HG02678 (cell line): Measurements from ENCODE around the gene TAF1C.
A peak's percentile ranks its signal among the peaks of the same experiment; 100 is the strongest.
"Not testable (repeated sequence)": the region's sequence is repeated elsewhere in the genome, so short reads cannot be mapped to it uniquely, and the experiment has no call there.

ENCODE experiments used
- ATAC-seq: cut with Tn5 transposase; IDR thresholded peaks from one replicate; pipeline ENCODE4 v1.9.1; 2021; ENCODE audit warnings: mild to moderate bottlenecking, moderate library complexity; ENCODE audit not compliant: unreplicated experiment

TAF1C gene, protein sequence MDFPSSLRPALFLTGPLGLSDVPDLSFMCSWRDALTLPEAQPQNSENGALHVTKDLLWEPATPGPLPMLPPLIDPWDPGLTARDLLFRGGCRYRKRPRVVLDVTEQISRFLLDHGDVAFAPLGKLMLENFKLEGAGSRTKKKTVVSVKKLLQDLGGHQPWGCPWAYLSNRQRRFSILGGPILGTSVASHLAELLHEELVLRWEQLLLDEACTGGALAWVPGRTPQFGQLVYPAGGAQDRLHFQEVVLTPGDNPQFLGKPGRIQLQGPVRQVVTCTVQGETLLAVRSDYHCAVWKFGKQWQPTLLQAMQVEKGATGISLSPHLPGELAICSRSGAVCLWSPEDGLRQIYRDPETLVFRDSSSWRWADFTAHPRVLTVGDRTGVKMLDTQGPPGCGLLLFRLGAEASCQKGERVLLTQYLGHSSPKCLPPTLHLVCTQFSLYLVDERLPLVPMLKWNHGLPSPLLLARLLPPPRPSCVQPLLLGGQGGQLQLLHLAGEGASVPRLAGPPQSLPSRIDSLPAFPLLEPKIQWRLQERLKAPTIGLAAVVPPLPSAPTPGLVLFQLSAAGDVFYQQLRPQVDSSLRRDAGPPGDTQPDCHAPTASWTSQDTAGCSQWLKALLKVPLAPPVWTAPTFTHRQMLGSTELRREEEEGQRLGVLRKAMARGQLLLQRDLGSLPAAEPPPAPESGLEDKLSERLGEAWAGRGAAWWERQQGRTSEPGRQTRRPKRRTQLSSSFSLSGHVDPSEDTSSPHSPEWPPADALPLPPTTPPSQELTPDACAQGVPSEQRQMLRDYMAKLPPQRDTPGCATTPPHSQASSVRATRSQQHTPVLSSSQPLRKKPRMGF

DNA sequence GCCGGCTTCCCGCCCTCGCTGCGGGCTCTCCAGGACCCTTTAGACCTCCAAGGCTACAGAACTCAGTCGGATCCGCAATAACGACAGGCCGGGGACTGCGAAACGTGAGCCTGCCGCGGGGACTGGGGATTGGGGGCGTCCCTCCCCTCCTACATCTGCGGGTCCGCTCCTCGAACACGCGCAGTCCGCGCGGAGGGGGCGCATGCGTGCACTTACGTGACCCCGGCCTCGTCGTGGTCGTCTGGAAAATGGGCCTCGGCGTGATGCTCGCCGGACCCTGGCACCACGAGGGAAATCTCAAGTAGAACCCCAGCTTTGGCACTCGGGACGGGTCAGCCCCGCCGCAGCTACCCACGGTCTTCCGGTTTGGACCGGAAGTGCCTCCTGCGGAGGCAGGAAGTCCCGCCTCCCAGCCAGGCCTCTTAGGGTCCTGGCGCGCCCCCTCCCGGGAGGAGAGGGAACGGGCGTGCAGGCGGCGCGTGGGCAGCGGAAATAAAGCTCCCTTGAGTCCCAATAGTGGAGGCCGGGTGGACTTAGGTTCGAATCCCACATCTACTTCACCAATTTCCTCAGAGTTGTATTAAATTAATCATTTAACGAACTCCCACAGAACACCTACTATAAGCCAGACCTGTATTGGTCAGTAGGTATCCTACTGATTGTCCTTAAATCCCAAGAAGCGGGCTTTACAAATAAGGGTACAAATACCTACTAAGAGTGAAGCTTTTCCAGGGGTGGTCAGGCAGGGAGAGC lies at the start of gene TAF1C:
TSS of gene TAF1C (minus strand) at position 373 of the 753 bp plus-strand sequence. CDS start 2,069 bp downstream, outside the sequence.
- peak; percentile 96 for ATAC-seq

DNA sequence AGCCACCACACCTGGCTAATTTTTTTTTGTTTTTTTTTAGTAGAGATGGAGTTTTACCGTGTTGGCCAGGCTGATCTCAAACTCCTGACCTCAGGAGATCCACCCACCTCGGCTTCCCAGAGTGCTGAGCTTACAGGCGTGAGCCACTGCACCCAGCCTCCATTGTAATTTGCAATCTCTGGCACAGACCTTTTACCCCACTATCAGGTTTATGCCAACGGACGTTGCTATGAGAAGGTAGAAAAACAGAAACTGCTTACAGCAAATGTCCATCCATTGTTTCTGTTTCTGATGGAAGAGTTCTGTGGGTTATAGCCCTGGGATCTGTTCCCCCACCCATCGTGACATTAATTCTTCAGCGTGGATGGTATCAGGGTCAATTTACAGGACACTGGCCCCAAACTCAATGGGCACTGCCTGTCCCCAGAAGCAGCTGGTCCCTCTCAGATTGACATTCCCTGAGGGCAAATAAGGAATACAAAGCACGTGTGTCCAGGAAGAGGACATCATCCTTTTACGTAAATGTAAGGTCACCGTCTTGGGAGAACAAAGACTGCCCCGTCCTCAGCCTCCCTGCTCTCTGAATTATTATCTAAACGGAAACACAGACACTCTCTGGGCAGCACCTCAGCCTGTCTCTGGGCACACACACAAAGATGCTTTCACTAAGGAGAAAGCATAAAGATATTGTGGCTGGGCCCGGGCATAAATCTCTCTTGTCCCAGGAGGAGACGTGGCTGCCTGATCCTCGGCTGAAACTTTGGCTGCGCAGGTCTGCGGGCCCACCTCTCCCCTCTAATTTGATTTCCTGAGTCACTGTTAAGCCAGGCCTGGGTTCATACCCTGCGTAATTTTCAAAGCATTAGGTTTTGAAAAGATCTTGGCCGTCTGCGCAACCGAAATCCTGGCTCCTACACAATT lies 47.7 kb upstream of the TAF1C start:
- ATAC-seq = no peak

DNA sequence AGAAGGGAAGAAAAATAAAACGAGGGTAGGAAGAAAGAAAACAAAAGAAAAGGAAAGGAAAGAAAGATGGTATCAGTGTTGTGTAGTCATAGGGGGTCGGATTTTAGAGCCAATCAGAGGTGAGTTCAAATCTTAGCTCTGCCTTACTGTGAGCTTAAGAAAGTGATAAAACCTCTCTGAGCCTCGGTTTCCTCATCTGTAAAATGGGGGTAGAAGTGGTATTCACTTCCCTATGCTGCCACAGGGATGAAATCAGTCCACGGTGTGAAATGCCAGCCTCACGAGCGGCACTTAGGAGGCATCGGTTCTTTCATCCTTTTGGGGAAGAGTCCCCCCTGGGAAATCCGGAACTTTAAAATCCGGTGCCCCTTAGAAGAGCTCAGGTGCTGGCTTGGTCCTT lies 46.9 kb upstream of the TAF1C start:
- no peak for ATAC-seq

DNA sequence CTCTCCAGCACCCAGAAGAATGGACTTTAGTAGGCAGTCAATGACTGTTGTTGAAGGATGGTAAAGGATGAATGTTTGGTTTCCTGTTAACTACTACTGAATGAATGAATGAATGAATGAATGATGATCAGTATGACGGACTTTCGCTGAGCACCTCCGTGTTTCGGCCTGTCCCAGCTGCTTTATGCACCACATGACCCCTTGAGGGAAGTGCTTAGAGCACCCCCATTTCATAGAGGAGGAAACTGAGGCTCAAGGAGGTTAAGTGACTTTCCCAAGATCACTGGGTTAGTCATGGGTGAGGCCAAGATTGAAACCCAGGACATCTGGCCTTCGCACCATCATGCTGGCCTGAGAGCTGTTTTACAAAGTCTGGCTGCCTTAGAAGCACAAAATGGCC lies 46.1 kb upstream of the TAF1C start:
- no peak for ATAC-seq

DNA sequence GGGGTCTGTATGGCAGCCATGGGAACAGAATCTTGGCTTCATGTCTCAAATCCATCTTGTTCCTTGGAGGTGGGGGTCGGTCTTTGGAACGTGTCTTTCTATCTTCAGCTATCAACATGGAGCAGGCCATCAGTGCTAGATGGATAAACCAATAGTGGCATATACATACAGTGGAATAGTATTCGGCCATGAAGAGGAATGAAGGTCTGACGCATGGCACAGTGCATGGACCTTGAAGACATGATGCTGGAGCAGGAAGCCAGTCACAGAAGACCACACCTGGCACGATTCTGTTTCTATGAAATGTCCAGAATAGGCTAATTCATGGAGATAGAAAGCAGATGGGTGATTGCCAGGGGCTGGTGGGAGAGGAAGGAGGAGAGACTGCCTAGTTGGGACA lies 45.2 kb upstream of the TAF1C start:
- ATAC-seq = no peak

DNA sequence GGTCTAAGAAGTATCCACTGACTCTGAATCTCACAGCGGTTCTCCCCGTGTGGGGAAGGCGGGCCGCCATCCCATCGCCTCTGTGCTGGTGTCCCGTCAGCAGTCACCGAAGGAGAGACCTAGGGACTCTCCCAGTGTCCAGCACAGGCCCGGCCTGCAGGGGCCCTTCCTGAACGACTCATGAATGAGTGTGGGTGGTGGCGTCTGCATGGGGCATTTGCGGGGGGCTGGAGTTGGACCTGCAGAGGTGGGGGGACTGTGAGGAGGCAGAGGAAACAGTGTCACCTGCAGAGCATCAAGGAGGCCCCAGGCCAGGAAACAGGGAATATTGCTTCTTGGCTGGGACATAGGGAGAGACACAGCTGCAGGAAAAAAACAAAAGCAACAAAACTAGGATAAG lies 42.6 kb upstream of the TAF1C start:
- no peak for ATAC-seq

DNA sequence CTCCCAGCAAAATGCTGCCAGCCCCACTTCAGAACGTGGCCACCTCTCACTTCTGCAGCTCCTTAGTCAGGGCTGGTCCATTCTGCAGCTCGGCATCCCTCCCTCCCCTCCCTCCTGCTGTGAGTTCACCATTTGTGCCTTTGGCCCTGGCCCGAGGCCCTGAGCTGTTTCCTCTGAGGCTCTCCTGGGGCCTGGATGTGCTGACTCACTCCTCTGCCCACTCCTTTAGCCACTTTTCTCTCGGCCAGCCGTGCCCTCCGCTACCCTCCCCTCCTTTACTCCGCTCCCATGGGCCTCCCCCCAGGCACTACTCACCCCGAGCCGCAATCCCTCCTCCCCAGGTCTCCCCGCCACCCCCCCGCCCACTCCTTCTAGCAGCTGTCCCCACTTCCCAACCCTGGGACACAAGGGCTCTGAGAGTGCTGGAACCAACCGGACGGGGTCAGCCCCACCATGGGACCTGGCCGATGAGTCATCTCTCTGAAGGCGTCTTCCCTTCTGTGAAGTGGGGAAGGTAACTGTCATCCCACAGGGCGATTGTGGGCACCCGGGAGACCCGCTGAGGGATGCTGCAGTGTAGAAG lies 41.5 kb upstream of the TAF1C start:
- no peak for ATAC-seq

DNA sequence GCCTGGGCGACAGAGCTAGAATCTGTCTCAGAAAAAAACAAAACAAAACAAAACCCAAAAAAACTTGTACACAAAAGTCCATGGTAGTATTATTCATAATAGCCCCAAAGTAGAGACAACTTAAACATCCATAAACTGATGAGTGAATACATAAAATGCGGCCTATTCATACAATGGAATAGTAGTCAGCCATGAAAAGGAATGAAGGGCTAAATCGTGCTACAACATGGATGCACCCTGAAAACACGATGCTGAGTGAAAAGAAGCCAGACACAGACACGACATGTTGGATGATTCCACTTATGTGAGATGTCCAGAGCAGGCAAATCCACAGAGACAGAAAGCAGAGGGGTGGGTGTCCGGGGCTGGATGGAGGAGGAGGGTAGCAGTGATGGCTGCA lies 40.7 kb upstream of the TAF1C start:
- no peak for ATAC-seq

DNA sequence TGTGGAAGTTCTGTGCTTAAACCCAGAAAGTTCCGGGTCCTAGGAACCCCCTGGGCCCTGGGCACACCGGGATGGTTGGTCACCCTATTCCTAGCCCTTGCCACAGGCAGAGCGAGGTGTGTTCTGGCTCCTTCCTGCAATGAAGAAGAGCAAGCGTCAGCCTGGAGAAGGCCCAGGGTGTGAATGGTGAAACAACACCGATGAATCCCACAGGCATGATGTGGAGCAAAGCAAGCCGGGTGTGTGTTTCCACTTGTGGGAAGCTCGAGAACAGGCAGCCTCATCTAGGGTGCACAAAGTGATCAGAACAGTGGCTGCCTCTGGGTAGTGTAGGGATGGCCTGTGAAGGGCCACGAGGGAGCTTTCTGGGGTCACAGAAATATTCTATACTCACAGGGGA lies 39.2 kb upstream of the TAF1C start:
- no peak for ATAC-seq

DNA sequence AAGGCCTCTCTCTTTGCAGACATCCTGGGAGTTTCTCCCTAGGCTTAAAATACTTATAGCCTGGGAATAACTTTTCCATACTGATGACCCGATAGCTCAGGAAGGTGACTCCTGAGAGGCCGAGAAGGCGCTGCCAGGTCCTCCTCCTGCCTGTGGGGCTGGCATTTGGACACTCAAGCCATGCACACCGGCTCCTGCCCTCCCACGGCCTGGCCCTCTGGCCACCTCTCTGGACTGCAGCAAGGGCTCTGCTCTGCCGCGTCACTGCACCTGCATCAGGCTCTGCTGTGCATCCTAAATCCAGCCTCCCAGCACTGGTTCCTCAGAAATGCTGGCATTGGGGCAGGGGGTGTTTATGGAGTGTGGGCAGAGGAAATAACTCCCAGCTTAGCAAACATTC lies 38.7 kb upstream of the TAF1C start:
- ATAC-seq = no peak

DNA sequence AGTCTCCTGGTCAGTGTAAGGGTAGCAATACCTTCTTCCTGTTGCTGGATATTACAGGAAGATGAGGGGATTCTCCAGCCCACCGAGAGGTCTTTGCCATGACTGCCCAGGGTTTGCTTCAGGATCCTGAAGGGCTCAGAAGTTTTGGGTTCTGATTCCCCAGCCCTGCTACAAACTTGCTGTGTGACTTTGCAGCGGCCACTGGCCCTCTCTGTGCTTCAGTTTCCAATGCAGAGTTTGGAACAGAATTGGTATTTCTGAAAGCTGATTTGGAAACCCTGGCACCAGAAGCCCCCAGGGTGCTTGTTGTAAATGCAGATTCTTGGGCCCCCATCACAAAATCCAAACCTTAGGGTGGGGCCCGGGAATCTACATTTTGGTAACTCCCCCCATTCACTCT lies 38.3 kb upstream of the TAF1C start:
- ATAC-seq = no peak

DNA sequence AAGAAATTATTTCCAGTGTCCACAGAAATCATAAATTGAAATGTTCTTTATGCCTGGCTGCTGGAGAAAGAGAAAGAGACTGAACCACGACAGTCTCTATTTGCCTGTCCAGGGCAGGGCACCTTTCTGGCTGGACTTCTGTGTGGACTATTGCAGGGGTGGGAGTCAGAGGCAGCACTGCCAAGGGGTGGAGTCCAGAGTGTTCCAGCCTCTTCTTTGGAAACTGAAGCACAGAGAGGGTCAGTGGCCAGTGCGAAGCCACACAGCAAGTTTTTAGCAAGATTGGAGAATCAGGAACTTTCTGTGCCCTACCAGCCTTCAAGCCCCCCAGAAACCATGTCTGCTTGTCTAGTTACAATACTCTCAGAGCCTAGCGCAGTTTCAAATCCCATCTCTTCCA lies 37.7 kb upstream of the TAF1C start:
- ATAC-seq = no peak

DNA sequence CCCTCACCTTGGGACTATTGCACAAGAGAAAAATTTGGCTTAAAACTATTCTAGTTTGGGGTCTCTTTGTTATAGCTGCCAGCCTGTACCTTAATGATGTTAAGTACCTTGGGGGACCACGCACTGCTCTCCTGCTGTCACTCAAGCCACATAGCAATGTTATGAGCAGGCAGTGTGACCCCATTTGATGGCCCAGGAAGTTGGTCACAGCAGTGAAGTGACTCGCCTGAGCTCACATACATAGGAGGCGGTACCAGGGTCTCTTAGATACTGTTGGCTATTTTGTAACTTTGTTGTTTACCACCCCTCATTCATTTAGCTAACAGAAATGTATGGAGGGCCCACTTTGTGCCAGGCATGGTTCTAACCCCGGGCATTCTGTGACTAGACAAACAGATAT lies 36.6 kb upstream of the TAF1C start:
- ATAC-seq = no peak

DNA sequence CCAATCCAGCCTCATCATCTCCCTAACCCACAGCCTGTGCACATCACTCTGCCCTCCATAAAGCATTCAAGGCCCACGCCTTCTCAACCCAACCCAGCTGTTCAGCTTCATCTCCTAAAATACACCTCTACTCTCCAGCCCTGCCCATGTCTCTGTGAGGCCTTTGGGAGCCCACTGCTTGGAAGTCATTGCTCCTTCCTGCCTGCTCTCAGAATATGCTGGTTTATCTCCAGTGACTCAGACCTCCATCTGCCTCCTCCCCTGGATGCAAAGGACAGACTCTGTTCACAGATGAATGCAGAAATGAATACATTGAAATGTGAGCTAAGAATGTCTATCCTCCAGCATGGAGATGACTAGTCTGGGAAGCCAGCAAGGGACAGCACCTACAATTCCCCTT lies 34.0 kb upstream of the TAF1C start:
- no peak for ATAC-seq

DNA sequence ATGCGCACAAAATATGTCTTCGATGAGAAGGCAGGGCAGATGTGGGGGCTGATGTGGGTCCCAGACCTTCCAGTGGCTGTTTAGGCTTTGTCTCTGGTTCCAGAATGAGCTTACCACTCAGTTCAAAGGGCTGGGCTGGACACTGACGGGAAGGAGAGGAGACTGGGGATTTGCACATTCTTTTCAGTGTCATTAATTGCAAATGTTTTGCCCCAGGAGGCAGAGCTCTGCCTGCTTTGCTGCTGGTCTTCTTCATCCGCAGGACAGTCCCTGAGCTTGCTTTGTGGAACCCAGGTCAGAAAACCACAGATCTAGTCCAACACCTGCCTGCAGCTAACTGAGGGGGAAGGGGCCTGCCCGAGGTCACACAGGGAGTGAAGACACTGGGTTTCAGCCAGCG lies 32.1 kb upstream of the TAF1C start:
- no peak for ATAC-seq

DNA sequence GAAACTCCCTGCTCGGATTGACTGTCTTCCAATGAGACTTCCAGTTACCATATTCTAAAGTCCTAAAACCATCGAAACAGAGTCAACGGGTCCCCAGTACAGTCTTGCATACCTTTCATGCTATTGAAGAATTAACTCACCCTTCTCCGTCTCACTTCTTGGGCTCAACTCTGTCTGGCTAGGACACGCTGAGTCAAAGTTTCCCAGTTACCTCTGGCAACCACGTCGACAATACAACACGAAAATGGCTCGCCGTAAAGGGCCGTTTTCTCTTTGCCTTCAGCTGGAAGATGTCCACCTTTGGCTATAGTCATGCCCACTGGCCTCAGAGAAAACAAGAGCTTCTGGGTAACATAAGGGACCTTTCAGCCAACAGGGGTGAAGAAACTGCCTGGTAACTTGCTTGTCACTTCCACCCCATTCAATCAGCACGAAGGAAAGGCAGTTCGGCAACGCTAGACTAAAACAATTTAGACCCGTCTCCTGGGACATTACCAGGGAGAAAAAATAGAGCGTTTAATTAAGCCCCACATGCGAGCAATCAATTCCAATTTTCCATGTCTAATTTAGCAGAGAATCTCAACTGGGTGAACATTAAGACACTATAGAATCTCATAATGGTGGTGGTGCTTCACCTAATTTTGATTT lies 31.4 kb upstream of the TAF1C start:
- no peak for ATAC-seq

DNA sequence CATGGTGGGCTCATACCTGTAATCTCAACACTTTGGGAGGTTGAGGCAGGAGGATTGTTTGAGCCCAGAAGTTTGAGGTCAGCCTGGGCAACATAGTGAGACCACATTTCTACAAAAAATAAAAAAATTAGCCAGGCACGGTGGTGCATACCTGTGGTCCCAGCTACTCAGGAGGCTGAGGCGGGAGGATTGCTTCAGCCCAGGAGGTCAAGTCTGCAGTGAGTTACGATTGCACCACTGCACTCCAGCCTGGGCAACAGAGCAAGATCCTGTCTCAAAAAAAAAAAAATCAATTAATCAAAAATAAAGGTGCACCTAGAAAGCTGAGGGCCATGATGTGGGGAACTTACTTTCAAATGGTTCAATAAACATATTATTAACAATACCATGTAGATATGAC lies 29.3 kb upstream of the TAF1C start:
- not testable (repeated sequence) for ATAC-seq

DNA sequence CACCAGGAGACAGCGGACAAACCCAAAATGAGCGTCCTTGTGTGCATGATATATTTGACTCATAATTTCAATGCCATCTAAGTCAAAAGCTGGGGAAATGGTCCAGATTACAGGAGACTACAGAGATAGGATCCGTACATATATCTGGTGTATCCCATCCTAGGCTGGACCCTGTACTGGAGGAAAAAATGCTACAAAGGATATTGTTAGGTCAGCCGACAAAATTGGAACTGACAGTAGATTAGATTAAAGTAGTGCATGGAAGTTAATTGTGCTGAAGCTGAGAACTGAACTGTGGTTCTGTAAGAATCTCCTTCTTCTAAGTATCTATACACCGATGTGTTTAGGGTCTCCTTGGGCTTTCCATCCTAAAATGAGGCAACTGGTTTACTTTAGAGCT lies 28.7 kb upstream of the TAF1C start:
- no peak for ATAC-seq

DNA sequence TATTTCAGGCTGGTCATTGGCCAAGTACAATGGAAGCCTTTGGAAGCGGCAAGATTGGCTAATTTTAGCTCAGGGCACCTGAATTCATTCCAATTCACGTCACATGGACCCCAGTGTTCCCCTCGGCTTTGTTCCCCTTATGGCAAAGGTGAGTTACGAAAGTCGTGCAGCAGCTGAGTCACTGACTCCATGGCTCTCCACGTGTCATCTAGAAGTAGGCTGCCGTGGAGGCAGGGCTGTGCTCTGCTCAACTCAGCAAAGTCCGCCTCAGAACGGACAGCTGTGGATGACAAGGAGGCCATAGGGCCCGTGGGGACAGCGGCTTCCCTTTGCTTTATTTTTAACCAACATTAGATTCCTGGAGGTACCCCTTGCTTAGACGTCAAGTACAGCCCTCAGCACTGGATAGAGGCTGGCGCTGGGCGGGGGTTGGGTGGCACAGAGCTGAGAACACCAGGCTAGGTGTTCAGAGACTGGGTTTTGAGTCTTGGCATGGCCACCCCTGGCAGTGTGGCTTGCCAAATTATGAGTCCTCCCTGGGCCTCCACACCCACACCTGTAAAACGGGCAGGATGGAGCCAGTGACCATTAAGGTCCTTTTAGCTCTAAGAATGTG lies 27.7 kb upstream of the TAF1C start:
- ATAC-seq = no peak
